NOMO-1 treated with DMSO at 0.1 percent for 48 hours (cell line): ENCODE results near the gene TIMM21.

Source experiments
- DNase-seq: peaks from one replicate; lab custom pipeline; 2025; ENCODE audit not compliant: unreplicated experiment; lab: John Stamatoyannopoulos, UW

TIMM21 gene

GRCh38 chr18:74146756-74147155 lies 1.6 kb upstream of the TIMM21 start:
- DNase-seq = no peak

- no peak for DNase-seq
These were observed 888 bp upstream of the TIMM21 start for GRCh38 chr18:74147491-74147778.

DNA sequence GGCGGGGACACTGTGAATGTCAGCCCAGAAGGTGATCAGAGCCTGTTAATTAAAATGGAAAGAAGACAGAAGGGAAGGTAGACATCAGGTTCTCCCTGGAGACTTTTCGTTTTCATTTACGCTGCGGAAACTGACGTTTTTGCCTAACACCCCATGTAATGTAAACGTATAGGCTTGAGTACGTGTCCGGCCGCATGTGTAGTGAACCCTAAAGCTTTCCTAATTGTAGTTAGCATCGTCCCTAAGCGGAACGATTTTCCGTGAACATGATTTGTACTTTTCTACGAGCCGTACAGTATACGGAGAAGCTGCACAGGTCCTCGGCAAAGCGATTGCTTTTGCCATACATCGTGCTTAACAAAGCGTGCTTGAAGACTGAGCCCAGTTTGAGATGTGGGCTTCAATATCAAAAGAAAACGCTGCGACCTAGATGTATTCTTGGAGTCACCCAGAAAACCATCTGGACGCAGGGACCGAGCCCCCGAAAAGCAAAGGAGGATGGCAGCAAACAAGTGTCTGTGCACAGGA lies 284 bp downstream of the TIMM21 start:
- no peak for DNase-seq

DNA sequence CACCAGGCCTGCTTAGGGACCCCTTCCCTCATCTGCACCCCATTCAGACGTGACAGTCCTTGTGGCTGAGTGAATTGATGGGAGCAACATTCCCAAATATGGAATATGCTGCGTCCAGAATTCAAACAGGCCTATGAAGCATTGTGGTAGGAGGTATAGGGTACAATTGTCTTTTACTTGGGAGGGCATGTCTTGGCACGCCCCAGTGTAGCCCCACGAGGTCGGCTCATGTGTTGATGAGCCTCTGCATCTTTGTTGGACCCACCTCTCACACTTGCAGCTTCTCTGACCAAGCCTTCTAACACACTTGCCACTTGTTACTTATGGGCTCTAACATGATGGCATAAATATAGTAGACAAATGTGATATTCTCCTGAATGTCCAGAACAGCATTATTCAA lies 1.6 kb downstream of the TIMM21 start:
- DNase-seq = no peak

DNA sequence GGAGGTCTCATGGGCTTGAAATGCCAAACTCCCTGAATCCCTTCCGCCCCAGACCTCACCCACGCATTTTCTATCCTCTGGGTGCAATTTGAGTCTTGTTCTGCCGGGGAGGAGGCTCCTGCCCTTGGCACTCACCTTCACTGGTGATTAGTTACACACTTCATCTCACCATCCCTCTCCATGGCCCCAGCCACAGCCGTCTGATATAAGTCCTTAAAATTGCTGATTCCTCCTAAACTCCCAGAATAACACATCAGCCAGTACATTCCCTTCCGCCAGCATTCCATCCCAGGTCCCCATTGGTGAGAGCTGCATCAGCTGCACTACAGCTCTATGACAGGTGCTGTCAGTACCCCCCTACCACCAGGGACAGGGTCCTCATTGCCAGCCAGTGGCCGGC lies 3.9 kb downstream of the TIMM21 start:
- no peak for DNase-seq

GRCh38 chr18:74152857-74153256 lies 4.5 kb downstream of the TIMM21 start:
- DNase-seq = no peak

DNA sequence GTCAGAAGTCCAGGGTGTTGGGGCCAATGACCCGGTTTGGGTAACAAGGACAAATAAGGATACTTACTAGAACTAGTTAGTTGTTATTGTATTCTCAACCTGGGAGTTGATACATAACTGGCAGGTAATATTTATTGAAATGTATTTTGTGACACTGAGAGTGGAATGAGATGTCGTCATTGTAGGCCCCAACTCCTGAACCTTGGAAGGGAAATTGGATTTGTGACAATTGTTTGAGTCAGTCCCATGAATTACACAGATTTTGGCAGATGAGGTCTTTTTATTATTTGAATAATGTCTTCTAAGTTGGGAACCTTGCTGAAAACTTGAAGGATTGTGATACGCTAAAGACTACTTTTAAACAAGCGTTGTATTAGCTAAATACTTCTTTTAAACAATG lies 5.1 kb downstream of the TIMM21 start:
- DNase-seq = no peak

DNA sequence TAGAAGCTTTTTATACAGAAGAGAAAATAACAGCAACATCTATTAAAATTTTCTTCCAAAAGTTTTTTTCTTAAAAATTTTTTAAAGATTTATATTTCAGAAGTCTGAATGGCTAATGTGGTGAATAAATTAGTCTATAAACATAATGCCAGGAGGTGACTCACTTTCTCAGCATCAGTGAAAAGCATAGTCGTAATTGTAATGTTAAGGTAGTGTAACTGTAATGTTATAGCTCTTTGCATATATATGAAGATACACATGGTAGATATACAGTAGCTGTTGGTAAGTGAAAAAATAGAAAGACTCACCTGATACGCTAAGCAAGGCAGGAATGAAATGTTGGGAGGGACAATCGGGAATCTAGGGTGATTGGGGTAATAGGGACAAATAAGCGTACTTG lies 5.5 kb downstream of the TIMM21 start:
- no peak for DNase-seq

- DNase-seq = no peak
These were observed 6.4 kb downstream of the TIMM21 start for GRCh38 chr18:74154716-74155115.

DNA sequence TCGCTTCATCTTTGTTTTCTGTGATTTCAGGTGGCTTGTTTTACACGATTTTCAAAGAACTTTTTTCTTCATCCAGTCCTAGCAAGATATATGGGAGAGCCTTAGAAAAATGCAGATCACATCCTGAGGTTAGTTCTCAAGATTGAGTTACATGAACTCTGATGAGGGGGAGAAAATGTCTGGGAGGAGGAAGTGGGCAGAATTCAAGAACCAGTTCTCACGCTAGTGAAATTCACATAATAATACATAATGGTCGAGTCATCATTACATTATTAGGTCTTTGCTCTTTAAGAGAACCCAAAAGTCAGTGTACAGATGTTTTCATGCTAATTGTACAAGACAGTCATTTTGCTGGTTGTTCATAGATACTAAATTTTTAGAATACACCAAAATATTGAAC lies 7.0 kb downstream of the TIMM21 start:
- no peak for DNase-seq

DNA sequence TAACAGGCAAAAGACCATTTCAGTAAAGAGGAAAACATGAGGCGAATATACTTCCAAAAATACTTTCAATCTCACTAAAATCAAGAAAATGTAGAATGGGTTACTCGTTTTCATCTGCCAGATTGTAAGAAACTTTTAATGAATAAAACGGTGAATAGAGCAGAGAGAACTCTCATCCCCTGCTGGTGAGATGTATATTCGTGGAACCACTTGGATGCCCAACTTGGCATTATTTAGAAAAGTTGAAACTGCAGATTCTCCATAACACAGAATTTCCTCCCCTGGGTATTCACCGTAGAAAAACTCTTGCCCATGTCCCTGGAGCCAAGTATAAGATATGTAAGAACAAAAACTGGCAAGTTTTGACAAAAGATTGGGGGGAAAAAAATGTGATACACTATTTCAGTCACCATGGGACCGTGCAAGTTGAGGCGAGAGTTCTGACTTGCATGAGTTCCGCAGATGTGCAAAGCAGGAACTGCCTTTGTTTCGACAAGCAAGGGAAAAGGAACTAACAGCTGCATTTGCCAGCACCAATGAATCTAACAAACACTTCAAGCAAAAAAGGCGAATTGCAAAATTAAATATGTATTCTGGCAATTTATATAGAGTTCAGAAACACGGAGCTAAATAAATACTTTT lies 14.8 kb downstream of the TIMM21 start:
- peak; percentile 74 for DNase-seq

GRCh38 chr18:74166386-74166785 lies 18.1 kb downstream of the TIMM21 start:
- DNase-seq = no peak

GRCh38 chr18:74171910-74172606 lies 23.7 kb downstream of the TIMM21 start:
- peak; percentile 49 for DNase-seq

DNA sequence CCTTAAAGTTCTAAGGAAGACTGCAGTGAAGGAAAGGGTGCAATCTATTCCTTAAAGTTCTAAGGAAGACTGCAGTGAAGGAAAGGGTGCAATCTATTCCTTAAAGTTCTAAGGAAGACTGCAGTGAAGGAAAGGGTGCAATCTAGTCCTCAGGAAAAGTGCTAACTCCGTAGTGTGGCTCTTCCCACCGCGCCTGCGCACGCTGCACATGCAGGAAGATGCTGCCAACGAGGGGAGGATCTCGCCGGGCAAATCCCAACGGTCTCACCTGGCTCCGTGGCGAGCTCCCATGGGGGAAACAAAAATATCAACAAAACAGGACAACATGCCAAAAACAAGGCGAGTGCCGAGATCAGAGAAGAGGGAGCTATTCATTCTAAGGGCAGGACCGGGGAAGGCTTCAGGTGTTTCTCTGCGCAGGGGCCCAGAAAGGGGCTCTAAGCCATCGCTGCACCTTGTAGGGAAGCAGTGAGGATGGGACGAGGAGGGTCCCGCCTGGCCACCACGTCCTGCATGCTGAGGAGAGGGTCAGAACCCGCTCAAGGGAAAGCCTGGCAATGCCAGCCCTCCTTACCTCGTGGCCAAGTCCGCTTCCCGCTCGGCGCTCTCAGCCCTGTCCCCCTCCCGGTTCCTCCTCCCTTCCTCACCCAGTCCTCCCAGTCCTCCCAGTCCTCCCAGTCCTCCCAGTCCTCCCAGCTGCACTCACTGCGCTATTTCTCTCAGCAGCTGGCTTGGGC lies 24.5 kb downstream of the TIMM21 start:
- no peak for DNase-seq

DNA sequence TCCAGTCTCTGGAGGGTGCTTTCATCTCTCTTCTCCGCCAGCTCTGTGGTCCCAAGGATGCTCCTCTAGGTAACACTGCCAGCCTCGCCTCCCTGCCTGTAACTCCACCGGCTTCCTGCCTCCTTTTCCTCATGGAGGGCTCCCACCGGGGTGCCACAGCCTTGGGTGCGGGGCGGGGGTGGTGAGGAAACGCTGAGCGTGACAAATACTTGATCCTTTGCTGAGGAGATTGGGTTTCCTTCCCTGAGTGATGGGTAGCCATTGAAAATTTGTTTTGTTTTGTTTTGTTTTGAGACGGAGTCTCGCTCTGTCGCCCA lies 25.1 kb downstream of the TIMM21 start:
- DNase-seq = no peak

DNA sequence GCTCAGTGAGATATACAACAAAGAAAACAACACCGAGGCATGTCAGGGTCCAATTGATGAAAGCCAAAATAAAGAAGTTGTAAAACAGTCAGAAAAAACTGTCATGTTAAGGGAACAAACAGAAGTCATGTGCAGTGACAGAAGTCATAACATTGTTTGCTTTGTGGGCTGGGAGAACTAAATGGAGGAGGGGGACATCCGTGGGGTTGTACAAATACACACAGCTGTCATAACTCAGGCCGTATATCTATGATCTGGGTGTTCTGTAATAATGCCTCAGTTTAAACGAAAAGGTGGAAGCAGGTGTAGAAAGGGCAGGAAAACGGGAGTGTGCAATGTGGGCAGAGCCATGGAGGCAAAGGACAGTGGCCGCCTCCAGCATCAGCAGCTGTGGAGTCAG lies 27.3 kb downstream of the TIMM21 start:
- no peak for DNase-seq

DNA sequence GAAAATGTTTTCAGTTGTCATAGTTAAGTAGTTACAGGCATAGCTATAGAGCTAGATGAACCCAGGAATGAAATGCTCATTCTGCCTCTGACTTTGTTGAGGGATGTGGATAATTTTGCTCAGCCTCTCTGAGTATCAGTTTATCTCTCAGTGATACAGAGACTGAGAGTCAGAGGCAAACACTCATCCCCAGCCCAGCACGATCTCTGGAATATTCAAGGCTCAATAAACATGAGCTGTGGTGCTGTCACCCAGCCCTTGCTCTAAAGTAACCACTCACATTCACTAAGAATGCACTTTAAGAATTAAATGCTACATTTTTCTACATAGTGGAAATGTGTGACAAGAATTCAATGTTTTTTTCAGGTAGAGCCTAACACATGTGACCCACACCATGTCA lies 30.6 kb downstream of the TIMM21 start:
- no peak for DNase-seq

- no peak for DNase-seq
These were observed 31.4 kb downstream of the TIMM21 start for GRCh38 chr18:74179623-74180199.

DNA sequence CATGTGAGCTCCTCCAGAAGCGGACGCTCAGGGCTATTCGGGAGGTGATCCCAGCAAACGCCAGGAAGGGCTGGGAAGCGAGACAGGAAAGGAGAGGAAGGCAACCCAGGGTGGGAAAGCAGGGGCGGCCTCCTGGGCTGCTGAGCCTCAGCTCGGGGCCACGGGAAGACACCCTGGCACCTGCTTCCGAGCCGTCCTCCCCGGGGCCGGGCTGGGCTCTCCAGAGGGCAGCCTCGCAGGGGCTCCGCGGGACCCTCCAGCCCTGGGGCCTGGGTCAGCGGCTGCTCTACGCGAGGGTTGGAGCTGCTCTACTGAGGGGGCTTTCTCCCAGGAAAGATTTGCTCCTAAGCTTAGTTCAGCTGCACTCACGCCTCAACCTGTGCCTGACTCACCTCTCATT lies 34.0 kb downstream of the TIMM21 start:
- no peak for DNase-seq

GRCh38 chr18:74183130-74183529 lies 34.8 kb downstream of the TIMM21 start:
- DNase-seq = no peak

DNA sequence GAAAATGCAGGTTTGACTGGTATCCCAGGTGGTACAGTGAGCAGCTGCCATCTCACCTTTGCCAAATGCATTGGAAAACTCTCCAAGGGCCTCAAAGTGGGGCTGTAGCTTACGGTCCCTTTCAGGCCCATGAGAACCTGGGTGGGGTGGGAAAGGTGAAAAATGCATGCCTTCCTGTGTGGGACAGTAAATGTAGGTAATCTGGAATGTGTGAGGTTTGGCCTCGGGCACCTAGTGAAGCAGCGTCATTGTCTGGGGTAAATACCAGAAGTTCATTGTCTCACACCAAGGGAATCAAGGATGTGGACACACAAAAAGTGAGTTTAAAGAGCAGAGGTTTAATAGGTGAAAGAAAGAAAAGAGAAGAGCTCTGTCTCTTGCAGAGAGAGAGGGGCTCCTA lies 36.6 kb downstream of the TIMM21 start:
- no peak for DNase-seq

DNA sequence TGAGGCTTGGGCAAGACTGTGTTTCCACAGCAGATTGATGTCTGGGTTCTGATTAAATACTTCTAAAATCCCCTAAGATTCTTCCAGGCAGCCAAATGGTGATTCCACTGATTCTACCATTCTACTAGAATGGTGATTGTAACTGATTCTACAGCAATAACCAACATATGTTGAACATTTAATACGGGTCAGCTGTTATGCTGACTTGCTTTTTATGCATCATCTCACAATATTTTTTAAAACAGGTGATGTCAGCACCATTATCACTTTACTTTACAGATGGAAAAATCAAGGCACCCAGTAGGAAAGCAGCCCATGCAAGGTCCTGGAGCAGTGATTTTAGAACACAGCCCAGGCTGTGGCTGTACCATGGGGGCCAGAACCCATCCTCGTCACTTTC lies 37.5 kb downstream of the TIMM21 start:
- DNase-seq = no peak
